Measurements from ENCODE around the gene ZNF275. TPM values are rescaled to one million over a fixed set of nuclear protein-coding genes. Genes with fewer than 3 reads are reported as not detected.

Gene ZNF275
- total RNA-seq, 1 experiment from 2014 or later, result 9.8 TPM

DNA sequence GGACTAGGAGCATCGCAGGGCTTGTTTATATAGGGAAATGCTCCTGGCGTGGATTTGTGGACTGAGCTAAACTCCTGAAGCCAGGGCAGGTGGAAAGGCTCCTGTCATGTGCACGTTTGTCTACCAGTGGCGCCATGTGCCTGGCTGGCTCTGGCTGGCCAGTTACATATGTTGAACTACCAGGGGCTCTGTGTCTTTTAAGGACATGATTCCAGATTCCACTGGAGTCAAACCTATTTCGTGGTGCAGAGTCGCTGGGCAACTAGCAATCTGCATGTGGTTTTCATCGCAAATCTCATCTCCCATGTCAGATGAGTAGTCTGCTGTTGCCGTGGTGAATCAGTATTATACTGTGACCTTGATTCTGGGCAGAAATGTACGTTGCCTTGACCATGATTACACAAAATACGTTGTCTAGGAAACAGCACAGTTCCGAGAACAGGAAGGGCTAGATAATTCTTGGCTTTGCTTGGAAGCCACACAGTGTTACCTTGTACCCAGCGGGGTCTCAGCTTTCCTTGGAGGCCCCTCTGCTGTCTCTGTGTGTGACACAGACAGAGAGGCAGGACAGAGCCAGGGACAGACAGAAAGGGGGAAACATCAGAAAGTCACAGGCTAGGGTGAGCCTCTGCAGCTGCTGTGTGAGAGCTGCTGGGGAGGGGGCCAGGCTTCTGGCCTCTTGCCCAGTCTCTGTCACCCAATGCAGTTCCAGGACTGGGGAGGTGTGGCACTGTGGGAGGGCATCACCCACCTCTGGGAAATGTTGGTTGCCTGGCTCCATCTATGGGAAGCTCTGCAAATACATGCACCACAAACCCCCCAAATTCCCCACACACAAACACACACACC is 48.0 kb downstream of the ZNF275 start:
- ChIA-PET POLR2A (no interaction called here), CTCF (no interaction called here)
- ATAC-seq, result peak; percentile 39; the same call in 1 of the 2 replicates
- DNase-seq (ENCODE audit: low spot score), result no peak
- Mint-ChIP-seq H3K27ac (no peak overlapping the region), H3K27me3 (ENCODE audit: low read depth) (no peaks in the 10 kb centered on the region), H3K4me3 (no peak overlapping the region), H3K4me1 (no peaks in the 10 kb centered on the region), H3K36me3 (no peaks in the 10 kb centered on the region), H3K9me3 (peaks cover 5% of the 10 kb centered on the region)
- TF ChIP-seq, protein P1, sequence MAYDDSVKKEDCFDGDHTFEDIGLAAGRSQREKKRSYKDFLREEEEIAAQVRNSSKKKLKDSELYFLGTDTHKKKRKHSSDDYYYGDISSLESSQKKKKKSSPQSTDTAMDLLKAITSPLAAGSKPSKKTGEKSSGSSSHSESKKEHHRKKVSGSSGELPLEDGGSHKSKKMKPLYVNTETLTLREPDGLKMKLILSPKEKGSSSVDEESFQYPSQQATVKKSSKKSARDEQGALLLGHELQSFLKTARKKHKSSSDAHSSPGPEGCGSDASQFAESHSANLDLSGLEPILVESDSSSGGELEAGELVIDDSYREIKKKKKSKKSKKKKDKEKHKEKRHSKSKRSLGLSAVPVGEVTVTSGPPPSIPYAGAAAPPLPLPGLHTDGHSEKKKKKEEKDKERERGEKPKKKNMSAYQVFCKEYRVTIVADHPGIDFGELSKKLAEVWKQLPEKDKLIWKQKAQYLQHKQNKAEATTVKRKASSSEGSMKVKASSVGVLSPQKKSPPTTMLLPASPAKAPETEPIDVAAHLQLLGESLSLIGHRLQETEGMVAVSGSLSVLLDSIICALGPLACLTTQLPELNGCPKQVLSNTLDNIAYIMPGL (CRISPR knock-in tag; IDR thresholded peaks at IDR 0.05), result no peak
- TF ChIP-seq MXD4 (CRISPR knock-in tag; IDR thresholded peaks at IDR 0.05; ENCODE audit: borderline replicate concordance), result no peak

DNA sequence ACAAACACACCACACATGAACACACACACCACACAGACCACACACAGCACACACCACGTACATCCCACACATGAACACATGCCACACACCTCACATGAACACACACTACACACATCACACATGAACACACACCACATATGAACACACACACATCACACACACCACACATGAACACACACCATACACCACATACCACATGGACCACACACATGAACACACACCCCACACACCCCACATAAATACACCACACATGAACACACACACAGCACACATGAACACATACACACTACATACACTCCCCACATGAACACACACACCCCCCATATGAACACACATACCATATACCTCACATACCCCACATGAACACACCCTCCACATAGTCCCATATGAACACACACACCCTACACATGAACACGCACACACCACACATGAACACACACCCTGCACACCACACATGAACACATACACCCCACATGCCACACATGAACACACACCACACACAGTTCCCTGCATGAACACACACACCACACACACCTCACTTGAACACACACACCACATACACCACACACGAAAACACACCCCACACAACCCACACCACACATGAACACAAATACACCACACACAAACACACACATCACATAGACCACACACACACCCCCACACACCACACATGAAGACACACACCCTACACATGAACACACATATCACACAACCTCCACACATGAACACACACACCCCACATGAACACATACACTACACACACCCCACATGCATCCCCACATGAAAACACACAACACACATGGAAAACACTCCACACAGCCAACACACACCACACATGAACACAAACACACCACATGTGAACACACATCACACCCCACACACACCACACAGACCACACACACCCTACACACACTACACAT is 48.9 kb downstream of the ZNF275 start:
- H3K4me3 Mint-ChIP-seq, result no peak overlapping the region
- ChIA-PET CTCF (no interaction called here), POLR2A (no interaction called here)
- DNase-seq (ENCODE audit: low spot score), result no peak
- no peak overlapping the region for H3K27ac Mint-ChIP-seq
- H3K27me3 Mint-ChIP-seq (ENCODE audit: low read depth), result no peaks in the 10 kb centered on the region
- no peaks in the 10 kb centered on the region for H3K4me1 Mint-ChIP-seq
- H3K9me3 Mint-ChIP-seq, result no peaks in the 10 kb centered on the region
- no peaks in the 10 kb centered on the region for H3K36me3 Mint-ChIP-seq
- TF ChIP-seq FOXJ3 (CRISPR knock-in tag; IDR thresholded peaks at IDR 0.05; ENCODE audit: borderline replicate concordance) (no peak), RORB (CRISPR knock-in tag; IDR thresholded peaks at IDR 0.05) (no peak), NFYB (CRISPR knock-in tag; conservative IDR thresholded peaks at IDR 0.05; ENCODE audit: low read depth) (no peak), TEAD1 (CRISPR knock-in tag; IDR thresholded peaks at IDR 0.05) (no peak), CBFB (CRISPR knock-in tag; IDR thresholded peaks at IDR 0.05; ENCODE audit: low read depth) (no peak), OVOL2 (CRISPR knock-in tag; IDR thresholded peaks at IDR 0.05; ENCODE audit: borderline replicate concordance) (no peak), NR2C2 (CRISPR knock-in tag; IDR thresholded peaks at IDR 0.05) (no peak), ZNF396 (CRISPR knock-in tag; IDR thresholded peaks at IDR 0.05; ENCODE audit: borderline replicate concordance) (no peak), TEAD4 (CRISPR knock-in tag; IDR thresholded peaks at IDR 0.05) (no peak), MXD4 (CRISPR knock-in tag; IDR thresholded peaks at IDR 0.05; ENCODE audit: borderline replicate concordance) (no peak), SOX15 (CRISPR knock-in tag; IDR thresholded peaks at IDR 0.05) (no peak)
- TF ChIP-seq, protein P2, sequence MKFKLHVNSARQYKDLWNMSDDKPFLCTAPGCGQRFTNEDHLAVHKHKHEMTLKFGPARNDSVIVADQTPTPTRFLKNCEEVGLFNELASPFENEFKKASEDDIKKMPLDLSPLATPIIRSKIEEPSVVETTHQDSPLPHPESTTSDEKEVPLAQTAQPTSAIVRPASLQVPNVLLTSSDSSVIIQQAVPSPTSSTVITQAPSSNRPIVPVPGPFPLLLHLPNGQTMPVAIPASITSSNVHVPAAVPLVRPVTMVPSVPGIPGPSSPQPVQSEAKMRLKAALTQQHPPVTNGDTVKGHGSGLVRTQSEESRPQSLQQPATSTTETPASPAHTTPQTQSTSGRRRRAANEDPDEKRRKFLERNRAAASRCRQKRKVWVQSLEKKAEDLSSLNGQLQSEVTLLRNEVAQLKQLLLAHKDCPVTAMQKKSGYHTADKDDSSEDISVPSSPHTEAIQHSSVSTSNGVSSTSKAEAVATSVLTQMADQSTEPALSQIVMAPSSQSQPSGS (CRISPR knock-in tag; IDR thresholded peaks at IDR 0.05; ENCODE audit: borderline replicate concordance, low read depth), result no peak
- TF ChIP-seq, protein P3, sequence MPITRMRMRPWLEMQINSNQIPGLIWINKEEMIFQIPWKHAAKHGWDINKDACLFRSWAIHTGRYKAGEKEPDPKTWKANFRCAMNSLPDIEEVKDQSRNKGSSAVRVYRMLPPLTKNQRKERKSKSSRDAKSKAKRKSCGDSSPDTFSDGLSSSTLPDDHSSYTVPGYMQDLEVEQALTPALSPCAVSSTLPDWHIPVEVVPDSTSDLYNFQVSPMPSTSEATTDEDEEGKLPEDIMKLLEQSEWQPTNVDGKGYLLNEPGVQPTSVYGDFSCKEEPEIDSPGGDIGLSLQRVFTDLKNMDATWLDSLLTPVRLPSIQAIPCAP (CRISPR knock-in tag; IDR thresholded peaks at IDR 0.05), result no peak
- TF ChIP-seq, protein P4, sequence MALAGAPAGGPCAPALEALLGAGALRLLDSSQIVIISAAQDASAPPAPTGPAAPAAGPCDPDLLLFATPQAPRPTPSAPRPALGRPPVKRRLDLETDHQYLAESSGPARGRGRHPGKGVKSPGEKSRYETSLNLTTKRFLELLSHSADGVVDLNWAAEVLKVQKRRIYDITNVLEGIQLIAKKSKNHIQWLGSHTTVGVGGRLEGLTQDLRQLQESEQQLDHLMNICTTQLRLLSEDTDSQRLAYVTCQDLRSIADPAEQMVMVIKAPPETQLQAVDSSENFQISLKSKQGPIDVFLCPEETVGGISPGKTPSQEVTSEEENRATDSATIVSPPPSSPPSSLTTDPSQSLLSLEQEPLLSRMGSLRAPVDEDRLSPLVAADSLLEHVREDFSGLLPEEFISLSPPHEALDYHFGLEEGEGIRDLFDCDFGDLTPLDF (CRISPR knock-in tag; IDR thresholded peaks at IDR 0.05), result no peak
- TF ChIP-seq, protein P5, sequence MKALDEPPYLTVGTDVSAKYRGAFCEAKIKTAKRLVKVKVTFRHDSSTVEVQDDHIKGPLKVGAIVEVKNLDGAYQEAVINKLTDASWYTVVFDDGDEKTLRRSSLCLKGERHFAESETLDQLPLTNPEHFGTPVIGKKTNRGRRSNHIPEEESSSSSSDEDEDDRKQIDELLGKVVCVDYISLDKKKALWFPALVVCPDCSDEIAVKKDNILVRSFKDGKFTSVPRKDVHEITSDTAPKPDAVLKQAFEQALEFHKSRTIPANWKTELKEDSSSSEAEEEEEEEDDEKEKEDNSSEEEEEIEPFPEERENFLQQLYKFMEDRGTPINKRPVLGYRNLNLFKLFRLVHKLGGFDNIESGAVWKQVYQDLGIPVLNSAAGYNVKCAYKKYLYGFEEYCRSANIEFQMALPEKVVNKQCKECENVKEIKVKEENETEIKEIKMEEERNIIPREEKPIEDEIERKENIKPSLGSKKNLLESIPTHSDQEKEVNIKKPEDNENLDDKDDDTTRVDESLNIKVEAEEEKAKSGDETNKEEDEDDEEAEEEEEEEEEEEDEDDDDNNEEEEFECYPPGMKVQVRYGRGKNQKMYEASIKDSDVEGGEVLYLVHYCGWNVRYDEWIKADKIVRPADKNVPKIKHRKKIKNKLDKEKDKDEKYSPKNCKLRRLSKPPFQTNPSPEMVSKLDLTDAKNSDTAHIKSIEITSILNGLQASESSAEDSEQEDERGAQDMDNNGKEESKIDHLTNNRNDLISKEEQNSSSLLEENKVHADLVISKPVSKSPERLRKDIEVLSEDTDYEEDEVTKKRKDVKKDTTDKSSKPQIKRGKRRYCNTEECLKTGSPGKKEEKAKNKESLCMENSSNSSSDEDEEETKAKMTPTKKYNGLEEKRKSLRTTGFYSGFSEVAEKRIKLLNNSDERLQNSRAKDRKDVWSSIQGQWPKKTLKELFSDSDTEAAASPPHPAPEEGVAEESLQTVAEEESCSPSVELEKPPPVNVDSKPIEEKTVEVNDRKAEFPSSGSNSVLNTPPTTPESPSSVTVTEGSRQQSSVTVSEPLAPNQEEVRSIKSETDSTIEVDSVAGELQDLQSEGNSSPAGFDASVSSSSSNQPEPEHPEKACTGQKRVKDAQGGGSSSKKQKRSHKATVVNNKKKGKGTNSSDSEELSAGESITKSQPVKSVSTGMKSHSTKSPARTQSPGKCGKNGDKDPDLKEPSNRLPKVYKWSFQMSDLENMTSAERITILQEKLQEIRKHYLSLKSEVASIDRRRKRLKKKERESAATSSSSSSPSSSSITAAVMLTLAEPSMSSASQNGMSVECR (CRISPR knock-in tag; IDR thresholded peaks at IDR 0.05; ENCODE audit: borderline replicate concordance), result no peak
- TF ChIP-seq, protein P6, sequence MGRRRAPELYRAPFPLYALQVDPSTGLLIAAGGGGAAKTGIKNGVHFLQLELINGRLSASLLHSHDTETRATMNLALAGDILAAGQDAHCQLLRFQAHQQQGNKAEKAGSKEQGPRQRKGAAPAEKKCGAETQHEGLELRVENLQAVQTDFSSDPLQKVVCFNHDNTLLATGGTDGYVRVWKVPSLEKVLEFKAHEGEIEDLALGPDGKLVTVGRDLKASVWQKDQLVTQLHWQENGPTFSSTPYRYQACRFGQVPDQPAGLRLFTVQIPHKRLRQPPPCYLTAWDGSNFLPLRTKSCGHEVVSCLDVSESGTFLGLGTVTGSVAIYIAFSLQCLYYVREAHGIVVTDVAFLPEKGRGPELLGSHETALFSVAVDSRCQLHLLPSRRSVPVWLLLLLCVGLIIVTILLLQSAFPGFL (CRISPR knock-in tag; IDR thresholded peaks at IDR 0.05; ENCODE audit: borderline replicate concordance), result no peak
- TF ChIP-seq, protein P7, sequence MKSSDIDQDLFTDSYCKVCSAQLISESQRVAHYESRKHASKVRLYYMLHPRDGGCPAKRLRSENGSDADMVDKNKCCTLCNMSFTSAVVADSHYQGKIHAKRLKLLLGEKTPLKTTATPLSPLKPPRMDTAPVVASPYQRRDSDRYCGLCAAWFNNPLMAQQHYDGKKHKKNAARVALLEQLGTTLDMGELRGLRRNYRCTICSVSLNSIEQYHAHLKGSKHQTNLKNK (CRISPR knock-in tag; IDR thresholded peaks at IDR 0.05), result no peak
- ATAC-seq, result no peak

Measured in WTC11 (cell line).